Measurements from ENCODE around the gene LSAMP. TPM values are rescaled to one million over a fixed set of nuclear protein-coding genes. Genes with fewer than 3 reads are reported as not detected.

The LSAMP gene
- total and polyA plus RNA-seq, 7 donors: 0.23 to 47.1 (median 22.9) TPM

DNA sequence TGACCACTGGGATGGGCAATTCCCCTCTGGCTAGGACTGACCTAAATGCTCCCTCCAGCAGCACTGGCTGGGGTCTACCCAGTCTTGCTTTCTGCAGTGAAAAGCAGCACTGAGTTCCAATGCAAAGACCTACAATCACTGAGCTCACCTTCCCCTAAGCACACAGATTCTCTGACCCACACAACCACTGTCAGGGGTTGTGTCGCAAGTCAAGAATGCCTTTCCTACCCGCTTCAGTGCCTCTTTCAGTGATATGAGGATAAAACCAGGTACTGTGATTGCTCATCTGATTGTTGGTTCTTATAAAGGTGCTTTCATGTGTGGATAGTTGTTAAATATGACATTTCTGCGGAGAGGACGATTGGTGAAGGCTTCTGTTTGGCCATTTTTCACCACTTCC lies 476.4 kb downstream of the LSAMP start:
- WGBS, 2 donors: 76 to 91% methylated on average over 4 of the region's 4 CpGs

DNA sequence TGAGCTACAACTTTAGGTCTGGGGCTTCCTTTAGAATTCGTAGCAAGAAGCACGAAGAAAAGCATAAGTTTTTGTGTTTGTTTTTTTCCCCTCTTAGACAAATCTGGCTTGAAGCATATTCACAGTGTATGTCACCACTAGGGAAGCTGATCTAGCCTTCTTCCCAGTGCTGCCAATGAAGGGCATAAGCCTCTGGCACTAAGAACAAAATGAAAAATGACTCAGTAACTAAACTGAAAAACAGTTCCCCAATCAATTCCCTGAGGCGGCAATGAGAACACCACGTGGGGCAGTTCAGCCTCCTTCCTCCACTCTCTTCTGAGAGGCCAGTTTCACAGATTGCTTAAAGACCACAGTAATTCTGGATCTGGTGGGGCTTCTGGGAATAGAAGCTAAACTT lies 483.9 kb downstream of the LSAMP start:
- Histone ChIP-seq H3K4me3 (no peak overlapping the region), H3K27me3 (no peaks in the 10 kb centered on the region), H3K27ac (no peak overlapping the region), H3K9me3 (no peaks in the 10 kb centered on the region), H3K4me1 (no peaks in the 10 kb centered on the region), H3K36me3 (no peaks in the 10 kb centered on the region)
- DNase-seq: no peak
- 68 to 77% methylated on average over 4 of the region's 4 CpGs for WGBS, 2 donors
- TF ChIP-seq POLR2A (IDR thresholded peaks at IDR 0.05) (no peak), EP300 (IDR thresholded peaks at IDR 0.05) (no peak), POLR2AphosphoS5 (IDR thresholded peaks at IDR 0.05) (no peak)
- TF ChIP-seq, protein P1, sequence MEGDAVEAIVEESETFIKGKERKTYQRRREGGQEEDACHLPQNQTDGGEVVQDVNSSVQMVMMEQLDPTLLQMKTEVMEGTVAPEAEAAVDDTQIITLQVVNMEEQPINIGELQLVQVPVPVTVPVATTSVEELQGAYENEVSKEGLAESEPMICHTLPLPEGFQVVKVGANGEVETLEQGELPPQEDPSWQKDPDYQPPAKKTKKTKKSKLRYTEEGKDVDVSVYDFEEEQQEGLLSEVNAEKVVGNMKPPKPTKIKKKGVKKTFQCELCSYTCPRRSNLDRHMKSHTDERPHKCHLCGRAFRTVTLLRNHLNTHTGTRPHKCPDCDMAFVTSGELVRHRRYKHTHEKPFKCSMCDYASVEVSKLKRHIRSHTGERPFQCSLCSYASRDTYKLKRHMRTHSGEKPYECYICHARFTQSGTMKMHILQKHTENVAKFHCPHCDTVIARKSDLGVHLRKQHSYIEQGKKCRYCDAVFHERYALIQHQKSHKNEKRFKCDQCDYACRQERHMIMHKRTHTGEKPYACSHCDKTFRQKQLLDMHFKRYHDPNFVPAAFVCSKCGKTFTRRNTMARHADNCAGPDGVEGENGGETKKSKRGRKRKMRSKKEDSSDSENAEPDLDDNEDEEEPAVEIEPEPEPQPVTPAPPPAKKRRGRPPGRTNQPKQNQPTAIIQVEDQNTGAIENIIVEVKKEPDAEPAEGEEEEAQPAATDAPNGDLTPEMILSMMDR (IDR thresholded peaks at IDR 0.05): no peak
- intact Hi-C loops (cut with DNase I): no loop called here

More for the DNA sequence above, 476.4 kb downstream of the LSAMP start:
- Histone ChIP-seq H3K36me3 (no peaks in the 10 kb centered on the region), H3K4me1 (no peaks in the 10 kb centered on the region), H3K27me3 (no peaks in the 10 kb centered on the region), H3K4me3 (no peak overlapping the region), H3K27ac (no peak overlapping the region), H3K9me3 (no peaks in the 10 kb centered on the region)
- TF ChIP-seq POLR2AphosphoS5 (IDR thresholded peaks at IDR 0.05) (no peak), EP300 (IDR thresholded peaks at IDR 0.05) (no peak), POLR2A (IDR thresholded peaks at IDR 0.05) (no peak)
- TF ChIP-seq, protein P1 (IDR thresholded peaks at IDR 0.05): no peak
- intact Hi-C loops (cut with DNase I): no loop called here
- DNase-seq: no peak

GRCh38 chr3:115960799-115961198 lies 484.5 kb downstream of the LSAMP start:
- TF ChIP-seq, protein P1 (IDR thresholded peaks at IDR 0.05): no peak
- TF ChIP-seq POLR2A (IDR thresholded peaks at IDR 0.05) (no peak), POLR2AphosphoS5 (IDR thresholded peaks at IDR 0.05) (no peak), EP300 (IDR thresholded peaks at IDR 0.05) (no peak)
- Histone ChIP-seq H3K36me3 (no peaks in the 10 kb centered on the region), H3K27me3 (no peaks in the 10 kb centered on the region), H3K9me3 (no peaks in the 10 kb centered on the region), H3K27ac (no peak overlapping the region), H3K4me1 (no peaks in the 10 kb centered on the region), H3K4me3 (no peak overlapping the region)
- 60 to 64% methylated on average over 5 of the region's 5 CpGs for WGBS, 2 donors
- DNase-seq: no peak
- intact Hi-C loops (cut with DNase I): no loop called here

GRCh38 chr3:115958526-115958925 lies 486.8 kb downstream of the LSAMP start:
- WGBS, 2 donors: 87 to 89% methylated on average over 5 of the region's 5 CpGs
- DNase-seq: no peak
- H3K4me1 ChIP-seq: peaks cover 0 to 7% (median 6%) of the 10 kb centered on the region in 4 donors
- no peak overlapping the region for H3K27ac ChIP-seq
- intact Hi-C loops (cut with DNase I): no loop called here
- no peak overlapping the region for H3K4me3 ChIP-seq
- TF ChIP-seq EP300 (IDR thresholded peaks at IDR 0.05): no peak
- TF ChIP-seq POLR2A (IDR thresholded peaks at IDR 0.05): no peak
- TF ChIP-seq POLR2AphosphoS5 (IDR thresholded peaks at IDR 0.05): no peak
- TF ChIP-seq, protein P1 (IDR thresholded peaks at IDR 0.05): no peak
- H3K36me3 ChIP-seq: no peaks in the 10 kb centered on the region
- no peaks in the 10 kb centered on the region for H3K27me3 ChIP-seq
- H3K9me3 ChIP-seq: no peaks in the 10 kb centered on the region

GRCh38 chr3:115947325-115947724 lies 498.0 kb downstream of the LSAMP start:
- no peak overlapping the region for H3K4me3 ChIP-seq
- no peaks in the 10 kb centered on the region for H3K27me3 ChIP-seq
- no peaks in the 10 kb centered on the region for H3K4me1 ChIP-seq
- no peak for DNase-seq
- H3K36me3 ChIP-seq: no peaks in the 10 kb centered on the region
- H3K9me3 ChIP-seq: no peaks in the 10 kb centered on the region
- WGBS, 2 donors: 33 to 39% methylated on average over 2 of the region's 2 CpGs
- intact Hi-C loops (cut with DNase I): no loop called here
- no peak overlapping the region for H3K27ac ChIP-seq
- TF ChIP-seq EP300 (IDR thresholded peaks at IDR 0.05) (no peak), POLR2A (IDR thresholded peaks at IDR 0.05) (no peak), POLR2AphosphoS5 (IDR thresholded peaks at IDR 0.05) (no peak)
- TF ChIP-seq, protein P1 (IDR thresholded peaks at IDR 0.05): no peak

All from sigmoid colon (tissue), 7 donors.